GM21619 (cell line): ENCODE data around the gene KIF4A.

Source experiments
- ATAC-seq: cut with Tn5 transposase; IDR thresholded peaks from one replicate; pipeline ENCODE4 v1.9.1; 2021; ENCODE audit not compliant: unreplicated experiment

Gene KIF4A

DNA sequence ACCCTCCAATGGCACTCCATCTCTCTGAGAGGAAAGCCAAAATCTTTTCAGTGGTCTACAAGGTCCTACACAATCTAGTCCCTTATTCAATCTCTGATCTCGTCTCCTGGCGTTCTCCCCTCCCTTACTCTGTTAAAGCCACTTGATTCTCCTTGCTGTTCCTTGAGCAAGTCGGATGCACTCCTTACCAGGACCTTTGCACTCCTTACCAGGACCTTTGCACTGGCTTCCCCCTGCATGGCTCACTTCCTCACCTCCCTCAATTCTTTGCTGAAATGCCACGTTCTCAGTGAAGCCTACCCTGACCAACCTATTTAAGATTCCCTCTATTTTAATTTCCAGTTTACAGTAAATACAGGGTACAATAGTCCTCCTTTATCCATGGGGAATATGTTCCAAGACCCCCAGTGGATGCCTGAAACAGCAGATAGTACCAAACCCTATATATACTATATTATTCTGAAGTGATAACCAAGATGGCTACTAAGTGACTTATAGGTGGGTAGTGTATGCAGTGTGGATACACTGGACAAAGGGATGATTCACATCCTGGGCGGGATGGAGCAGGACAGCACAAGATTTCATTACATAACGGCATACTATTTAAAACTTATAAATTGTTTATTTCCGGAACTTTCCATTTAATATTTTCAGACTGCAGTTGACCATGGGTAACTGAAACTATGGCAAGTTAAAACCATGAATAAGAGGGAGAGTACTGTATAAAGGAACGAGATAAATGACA, 148.2 kb downstream of the KIF4A start:
- no peak for ATAC-seq

DNA sequence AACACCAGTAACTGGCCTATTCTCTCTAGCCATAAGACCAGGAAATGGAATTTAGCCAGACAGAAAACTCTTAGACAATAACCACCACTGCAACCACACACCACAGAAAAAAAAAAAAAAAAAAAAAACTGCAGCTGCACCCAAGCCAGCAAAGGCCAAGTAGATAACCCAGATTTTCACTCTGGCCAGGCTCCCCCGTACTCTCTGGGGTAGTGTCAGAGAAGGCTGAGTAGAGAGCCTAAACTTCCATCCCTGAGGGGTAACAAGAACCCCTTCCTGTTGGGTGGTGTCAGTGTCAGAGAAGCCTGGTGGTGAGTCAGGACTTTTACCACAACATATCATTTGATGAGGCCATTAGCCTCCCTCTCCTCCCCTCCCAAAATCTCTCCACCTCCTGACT, 149.1 kb downstream of the KIF4A start:
- no peak for ATAC-seq

DNA sequence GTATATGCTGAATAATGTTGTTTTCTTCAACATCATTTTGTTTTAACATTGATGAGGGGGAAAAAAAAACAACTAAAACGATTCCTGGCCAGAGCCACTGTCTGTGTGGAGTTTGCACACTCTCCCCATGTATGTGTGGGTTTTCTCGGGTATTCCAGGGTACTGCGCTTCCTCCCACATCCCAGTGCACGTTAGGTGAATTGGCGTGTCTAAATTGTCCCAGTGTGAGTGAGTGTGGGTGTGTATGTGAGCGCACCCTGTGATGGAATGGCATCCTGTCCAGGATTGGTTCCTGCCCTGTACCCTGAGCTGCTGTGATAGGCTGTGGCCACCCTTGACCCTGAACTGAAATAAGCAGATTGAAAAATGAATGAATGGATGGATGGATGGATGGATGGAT, 152.3 kb downstream of the KIF4A start:
- no peak for ATAC-seq

DNA sequence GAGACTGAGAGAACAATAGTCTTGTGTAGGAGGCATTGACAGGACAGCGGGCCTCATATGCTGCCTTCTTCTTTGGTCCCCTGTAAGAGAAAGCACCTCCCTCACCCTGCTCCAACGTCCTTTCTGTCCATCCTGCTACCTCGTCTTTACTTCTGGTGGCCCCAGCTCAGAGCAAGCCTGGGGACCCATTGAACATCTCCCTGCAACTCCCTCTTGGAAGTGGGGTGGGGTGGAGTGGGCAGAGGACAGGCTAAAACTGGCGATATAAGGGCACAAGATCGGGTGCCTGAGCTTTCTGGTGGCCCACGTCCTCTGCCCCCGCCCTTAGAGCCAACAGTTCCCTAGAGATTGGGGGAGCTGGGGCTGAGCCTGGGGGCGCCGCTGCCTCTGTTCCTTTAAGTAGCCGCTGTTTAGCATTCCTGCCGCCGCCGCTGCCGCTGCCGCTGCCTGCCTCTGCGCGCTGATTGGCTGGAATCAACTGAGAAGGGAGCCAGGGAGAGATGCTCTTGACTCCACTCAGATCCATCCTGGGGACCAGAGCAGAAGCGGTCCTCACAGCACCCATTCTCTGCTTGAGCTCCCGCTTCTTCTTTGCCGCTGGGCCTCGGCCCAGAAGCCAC, 154.5 kb downstream of the KIF4A start, which contains the start of gene DLG3:
Gene DLG3 (plus strand): TSS at position 510 of the 620 bp plus-strand sequence. CDS start 367 bp downstream, outside the sequence.
- no peak for ATAC-seq

DNA sequence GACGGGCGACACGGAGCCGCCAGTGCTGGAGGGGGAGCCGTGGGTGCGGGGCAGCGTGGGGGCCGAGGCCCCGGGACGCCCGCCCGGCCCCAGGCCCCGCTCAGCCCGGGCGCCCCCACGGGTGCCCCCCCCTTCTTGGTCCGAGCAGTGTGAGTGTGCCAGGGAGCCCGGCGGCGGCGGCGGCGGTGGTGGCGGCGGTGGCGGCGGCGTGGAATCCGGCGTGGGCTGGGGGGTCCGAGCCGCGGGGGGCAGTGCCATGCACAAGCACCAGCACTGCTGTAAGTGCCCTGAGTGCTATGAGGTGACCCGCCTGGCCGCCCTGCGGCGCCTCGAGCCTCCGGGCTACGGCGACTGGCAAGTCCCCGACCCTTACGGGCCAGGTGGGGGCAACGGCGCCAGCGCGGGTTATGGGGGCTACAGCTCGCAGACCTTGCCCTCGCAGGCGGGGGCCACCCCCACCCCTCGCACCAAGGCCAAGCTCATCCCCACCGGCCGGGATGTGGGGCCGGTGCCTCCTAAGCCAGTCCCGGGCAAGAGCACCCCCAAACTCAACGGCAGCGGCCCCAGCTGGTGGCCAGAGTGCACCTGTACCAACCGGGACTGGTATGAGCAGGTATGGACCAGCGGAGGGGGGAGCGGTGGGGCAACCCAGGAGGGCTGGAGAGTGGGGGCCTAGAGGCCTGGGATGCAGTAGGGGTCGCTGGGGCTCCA, 155.2 kb downstream of the KIF4A start:
- no peak for ATAC-seq

DNA sequence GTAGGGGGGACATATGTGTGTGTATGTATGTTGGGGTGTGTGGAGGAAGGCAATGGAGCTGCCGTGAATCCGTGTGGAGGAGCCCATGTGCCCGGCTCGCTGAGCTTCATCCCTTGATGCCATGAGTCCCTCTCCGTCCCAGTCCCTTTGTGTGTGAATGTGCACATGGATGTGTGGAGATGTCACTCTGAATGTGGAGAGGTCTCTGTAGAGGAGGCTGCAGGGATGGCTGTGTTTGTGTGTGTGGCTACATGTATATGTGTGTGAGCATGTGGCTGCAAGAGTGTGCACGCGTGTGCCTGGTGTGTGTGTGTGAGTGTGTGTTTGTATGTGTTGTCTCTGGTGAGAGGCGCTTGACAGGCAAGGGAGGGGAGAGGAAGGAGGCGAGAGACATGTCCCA, 156.0 kb downstream of the KIF4A start:
- no peak for ATAC-seq

DNA sequence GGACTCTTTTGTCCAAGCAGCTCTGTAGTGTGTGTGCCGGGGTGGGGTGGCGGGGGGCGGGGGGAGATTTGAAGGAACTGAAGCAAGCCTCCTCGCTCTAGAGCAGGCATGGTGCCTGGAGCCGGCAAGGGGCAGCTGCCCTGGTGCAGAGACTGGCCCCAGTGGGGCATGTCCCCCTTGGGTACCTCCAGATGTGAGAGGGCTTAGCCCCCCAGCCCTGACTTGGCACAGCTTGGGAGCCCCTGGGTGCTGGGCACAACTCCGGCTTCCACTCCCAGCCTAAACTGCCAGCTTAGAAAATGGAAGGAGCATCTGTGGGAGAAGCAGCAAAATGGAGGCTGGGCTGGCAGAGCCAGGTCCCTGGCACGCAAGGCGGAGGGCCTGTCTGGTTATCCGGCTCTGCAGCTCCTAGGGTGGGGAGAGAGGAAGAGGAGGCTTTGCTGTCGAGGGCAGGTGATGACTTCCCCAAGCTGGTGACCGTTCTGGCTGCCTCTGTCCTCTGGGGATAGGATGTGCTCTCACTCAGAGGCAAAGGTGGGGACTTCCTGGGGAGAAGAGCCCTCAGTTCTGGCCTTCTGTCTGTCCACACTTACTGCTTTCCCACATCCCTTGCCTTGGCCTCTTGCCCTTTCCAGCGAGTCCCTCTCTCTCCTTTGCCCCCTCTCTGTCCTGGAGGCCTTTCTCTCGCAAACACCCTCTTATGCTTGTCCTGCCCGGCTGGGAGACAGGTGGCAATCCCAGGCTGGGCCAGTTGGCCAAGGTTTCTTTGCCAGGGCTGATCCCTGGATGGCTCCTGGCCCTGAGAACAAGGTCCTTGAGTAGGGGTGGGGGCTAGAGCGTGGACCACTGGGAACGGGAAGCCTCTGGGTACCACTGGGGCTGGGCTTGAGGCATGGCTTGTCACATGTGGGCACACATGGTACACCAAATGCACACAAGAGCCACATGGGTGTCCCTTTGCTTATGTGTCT, 156.8 kb downstream of the KIF4A start:
- no peak for ATAC-seq

DNA sequence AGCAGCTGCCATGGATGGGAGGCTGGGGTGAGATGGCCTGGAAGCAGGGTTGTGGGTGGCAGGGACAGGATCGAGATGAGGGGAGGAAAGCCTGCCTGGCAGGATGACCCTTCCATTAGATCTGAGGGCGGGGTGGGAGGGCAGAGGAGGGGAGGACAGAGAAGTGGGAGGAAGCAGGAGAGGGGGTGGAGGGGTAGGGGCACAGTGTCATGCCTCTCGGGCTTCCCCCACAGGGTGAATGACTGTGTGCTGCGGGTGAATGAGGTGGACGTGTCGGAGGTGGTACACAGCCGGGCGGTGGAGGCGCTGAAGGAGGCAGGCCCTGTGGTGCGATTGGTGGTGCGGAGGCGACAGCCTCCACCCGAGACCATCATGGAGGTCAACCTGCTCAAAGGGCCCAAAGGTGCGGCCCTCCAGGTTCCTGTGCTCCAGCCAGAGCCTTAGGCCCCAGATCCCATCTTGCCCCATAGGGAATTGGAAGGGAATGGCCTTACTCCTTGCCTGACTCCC, 159.6 kb downstream of the KIF4A start:
- no peak for ATAC-seq

DNA sequence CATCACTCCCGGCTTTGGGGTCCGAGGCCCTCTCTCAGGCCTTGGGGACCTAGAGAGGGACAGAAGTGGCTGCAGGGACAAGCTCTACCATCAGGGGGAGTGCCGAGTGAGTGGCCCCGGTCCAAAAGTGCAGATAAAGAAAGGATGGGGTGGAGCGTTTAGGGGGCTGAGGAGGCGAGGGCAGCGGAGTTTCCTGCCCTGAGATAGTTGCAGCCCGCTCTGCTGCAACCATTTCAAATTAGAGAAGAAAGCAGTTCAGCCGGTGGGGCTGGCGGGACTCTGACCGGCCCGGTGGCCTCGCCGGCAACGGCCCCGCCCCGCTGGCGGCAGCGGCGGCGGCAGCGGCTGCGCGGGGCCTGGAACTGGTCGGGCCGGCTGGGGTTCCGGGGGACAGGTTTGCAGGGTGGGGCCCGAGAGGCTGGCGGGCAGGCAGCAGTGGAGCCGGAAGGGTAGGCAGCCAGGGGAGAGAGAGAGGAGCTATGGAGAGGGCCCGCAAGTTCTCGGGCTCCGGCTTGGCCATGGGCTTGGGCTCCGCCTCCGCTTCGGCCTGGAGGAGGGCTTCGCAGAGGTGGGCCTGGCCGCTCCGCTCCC, 162.3 kb downstream of the KIF4A start:
- ATAC-seq = no peak

DNA sequence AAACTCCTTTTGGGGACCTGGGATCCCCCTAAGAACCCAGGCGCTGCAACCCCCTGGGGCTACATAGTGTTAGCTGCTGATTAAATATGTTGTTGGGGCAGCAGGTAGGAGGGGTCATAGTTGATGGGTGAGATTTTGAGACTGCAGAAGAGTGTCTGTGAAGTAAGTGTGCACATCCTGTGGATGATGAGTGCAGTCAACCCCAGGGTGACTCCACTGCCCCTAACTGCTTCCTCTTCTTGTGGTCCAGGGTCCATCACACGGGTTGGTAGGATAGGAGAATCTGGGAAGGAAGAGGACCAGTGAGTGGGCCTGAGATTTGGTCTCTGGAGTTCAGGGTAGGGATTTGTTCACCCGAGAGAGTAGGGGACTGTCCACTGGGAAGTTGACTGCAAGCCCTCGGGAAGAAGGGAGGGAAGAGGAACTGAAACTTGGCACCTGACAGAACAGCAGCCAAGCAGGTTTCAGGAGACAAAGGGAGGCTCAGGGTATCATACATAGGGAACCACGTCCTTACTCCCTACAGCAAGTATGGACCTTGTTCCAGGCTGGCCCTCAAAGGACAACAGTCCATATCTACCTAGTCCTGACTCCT, 163.2 kb downstream of the KIF4A start:
- ATAC-seq = no peak

DNA sequence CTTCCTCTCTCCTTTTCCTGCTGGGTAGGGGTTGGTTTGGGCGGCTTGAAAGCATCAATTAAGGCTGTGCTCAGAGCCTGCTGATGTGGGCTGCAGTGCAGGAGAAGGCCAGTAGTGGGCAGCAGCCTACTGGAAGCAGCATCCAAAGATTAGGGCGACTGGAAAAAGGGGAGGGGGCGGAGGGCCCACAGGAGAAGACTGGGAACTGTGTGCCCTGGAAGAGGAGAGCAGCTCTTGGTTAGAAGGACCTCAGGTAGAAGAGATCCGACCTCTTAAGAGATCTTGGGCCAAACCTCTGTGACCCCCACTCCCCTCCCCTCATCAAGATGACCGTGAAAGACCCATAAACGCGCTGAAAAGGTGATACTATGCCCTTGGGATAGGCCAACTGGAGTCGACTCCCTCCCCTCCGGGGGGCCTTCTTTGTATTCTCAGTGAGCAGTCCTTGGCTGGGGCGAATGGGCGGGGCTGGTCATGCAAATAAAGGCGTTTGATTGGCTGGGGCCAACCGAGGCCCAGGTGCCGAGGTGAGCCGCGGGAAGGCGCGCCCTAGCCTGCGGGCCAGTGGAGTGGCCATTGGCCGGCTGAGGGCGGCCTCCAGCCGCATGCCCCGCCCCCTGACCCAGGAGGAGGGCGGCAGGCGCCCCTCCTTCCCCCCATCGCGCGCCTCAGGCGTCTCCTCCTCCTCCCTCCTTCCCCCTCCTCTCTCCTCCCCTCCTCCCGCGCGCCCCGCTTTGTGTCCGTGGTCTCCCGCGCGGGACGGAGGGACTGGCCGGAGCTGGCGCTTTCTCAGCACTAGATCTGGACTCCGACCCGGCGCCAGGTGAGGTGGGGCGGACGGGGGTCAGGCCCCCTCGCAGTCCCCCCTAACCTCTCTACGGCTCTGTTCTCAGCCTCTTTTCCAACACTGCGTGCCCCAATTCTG, 164.8 kb downstream of the KIF4A start:
- ATAC-seq = peak; percentile 52

DNA sequence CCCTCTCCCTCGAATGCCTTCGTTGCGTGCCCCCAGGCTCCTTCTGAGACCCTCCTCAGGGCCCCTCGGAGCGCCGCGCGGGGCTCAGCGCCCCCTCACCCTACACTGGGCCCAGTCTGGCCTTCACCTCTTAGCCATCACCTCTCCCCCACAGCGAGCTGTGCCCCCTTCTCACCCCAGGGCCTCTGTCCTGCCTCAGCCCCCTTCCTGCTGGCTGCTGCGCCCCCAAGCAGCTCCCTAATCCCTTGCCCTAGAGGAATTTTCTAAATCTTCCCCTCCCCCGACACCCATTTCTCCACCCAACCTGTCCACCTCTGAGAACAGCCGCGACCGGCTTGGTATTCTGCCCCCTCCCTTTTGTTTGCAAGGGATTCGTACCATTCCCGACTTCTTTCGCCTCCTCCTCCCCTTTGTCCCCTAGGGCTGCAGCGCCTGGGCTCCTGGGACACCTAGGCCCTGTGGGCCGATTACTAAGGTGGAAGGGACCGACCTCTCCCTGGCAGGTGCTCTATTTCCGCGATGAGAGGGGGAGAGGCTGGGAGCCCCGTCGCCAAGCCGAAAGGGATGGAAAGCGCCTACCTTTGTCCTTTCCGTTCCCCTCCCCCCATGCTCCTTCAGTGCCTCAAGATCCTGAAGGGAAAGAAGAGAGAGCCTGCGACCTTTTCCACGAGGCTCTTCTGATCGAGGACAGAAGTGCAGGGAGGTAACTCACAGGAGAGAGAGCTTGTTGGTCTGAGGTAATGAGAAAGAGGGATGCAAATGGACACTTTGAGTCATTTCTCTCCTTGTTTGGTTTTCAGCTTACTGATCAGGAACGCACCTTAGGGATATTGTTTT, 165.7 kb downstream of the KIF4A start:
- ATAC-seq = peak; percentile 26

DNA sequence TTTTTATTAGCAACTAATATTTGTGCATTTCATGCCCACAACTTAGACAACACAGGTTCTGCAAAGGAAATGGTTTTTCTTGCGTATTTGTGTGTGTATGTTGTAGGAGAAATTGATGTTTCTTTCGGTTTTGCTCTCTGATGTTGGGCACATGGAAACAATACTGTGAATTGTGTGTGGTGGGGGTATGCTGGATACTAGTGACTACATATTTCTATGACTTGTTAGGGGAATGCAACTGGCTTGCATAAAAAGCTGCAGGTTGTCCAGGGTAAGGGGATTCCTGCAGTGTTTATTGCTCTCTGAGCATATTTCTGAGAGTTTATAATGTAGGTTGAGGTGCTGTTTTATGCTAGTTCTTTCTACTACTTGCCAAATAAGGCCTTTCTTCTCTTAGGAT, 166.4 kb downstream of the KIF4A start:
- peak; percentile 12 for ATAC-seq

DNA sequence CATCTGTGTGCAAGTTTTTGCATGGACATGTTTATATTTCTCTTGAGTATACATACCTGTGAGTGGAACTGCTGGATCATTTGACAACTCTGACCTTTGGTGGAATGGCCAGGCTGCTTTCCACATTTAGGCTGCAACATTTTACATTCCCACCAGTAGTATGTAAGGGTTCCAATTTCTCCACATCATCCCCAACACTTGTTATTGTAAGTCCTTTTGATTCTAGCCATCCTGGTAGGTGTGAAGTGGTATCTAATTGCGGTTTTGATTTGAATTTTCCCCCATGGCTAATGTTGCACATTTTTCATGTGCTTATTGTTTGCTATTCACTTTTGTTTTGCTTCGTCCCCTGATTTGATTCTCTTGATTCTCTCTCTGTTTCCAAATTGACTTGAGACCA, 171.1 kb downstream of the KIF4A start:
- no peak for ATAC-seq

DNA sequence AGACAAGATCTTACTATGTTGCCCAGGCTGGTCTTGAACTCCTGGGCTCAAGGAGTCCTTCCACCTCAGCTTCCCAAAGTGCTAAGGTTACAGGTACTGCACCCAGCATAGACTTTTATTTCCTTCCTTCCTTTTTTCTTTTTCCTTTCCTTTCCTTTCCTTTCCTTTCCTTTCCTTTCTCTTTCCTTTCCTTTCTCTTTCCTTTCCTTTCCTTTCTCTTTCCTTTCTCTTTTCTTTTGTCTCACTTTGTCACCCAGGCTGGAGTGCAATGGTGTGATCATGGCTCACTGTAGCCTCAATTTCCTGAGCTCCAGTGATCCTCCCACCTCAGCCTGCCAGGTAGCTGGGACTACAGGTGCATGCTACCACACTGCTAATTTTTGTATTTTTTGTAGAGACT, 174.1 kb downstream of the KIF4A start:
- no peak for ATAC-seq

DNA sequence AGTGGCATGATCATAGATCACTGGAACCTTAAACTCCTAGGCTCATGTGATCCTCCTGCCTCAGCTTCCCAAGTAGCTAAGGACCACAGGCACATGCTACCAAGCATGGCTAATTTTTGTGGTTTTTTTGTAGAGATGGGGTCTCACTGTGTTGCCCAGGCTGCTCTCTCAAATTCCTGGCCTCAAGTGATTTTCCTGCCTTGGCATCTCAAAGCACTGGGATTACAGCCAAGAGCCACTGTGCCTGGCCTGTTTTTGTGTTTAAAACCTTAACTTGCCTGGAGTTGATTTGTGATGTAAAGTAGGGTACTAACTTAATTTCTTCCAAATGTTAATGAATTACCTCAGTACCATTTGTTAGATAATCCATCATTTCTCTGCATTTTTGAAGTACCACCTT, 177.1 kb downstream of the KIF4A start:
- ATAC-seq = no peak

DNA sequence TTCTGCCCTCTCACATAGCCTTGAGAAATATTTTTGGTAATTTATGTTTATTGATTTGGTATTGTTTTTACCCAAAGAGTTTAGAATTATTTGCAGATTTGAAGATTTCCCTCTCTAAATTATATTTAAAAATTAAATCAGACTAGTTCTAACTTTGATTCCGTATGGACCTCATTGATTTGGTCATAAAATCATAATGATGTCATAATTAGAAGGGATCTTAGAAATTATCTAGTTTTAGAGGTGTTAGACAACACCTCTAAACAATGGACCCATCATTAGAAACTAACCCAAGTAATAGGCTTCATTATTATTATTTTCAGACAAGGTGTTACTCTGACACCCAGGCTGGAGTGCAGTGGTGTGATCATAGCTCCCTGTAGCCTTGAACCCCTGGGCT, 178.8 kb downstream of the KIF4A start:
- no peak for ATAC-seq
